Stimulated activated CD4-positive, alpha-beta T cell treated with anti-CD3 and anti-CD28 coated beads, TNF-alpha, amount 100 ng/mL, for 48 hours (primary cell): ENCODE results near the gene CACNG6.

Source experiments
- DNase-seq, 3 donors: peaks; one replicate each; pipeline ENCODE4 v3.0.0-alpha.2; 2020; ENCODE audit warnings: low read depth in 3 of 3

CACNG6 gene

DNA sequence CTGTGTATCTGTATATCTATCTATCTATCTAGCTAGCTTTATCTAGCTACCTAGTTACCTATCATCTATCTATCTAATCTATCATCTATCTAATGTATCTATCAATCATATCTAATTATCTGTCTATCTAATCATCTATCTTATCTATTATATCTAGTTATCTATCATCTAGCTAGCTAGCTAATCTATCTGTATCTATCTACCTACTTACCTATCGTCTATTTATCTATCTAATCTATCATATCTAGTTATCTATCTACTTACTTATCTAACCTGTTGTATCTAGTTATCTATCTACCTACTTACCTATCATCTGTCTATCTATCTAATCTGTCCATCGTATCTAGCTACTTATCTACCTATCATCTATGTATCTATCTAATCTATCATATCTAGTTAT lies 54.3 kb downstream of the CACNG6 start:
- no peak for DNase-seq

DNA sequence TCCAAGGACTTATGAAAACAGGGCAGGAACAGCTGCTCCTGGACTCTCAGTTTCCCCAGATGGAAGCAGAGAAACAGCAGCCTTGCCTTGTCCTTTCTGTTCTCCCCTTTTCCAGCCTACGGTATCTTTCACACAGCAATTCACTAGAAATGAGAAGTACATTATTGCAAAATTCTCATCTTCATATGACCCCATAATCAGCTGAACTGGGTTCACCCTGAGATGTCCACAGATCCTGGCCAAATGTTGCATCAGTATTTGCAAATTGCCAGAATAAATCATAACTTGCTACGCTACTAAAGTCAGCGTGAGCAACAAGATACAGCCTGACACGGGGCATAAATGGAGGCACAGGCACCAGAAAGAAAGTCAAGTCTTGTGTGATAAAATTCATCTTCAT lies 56.2 kb downstream of the CACNG6 start:
- DNase-seq = no peak
